HG03060 (cell line): ENCODE data around the gene RNF17.

Experiments
- ATAC-seq: cut with Tn5 transposase; IDR thresholded peaks from one replicate; pipeline ENCODE4 v1.9.1; 2021; ENCODE audit warnings: low read depth, moderate number of reproducible peaks; ENCODE audit not compliant: unreplicated experiment

RNF17 gene

GRCh38 chr13:24842549-24843274 lies 78.7 kb downstream of the RNF17 start:
- no peak for ATAC-seq

- ATAC-seq = no peak
These were observed 87.6 kb downstream of the RNF17 start for GRCh38 chr13:24851546-24851945.

- ATAC-seq = no peak
These were observed 90.3 kb downstream of the RNF17 start for GRCh38 chr13:24854311-24854710.

- ATAC-seq = no peak
These were observed 95.0 kb downstream of the RNF17 start for GRCh38 chr13:24858953-24859352.

GRCh38 chr13:24860770-24861169 lies 96.8 kb downstream of the RNF17 start:
- ATAC-seq = no peak

GRCh38 chr13:24861617-24862362 lies 97.8 kb downstream of the RNF17 start:
- no peak for ATAC-seq

GRCh38 chr13:24863748-24864540 lies 100.0 kb downstream of the RNF17 start:
- no peak for ATAC-seq

GRCh38 chr13:24864579-24864978 lies 100.6 kb downstream of the RNF17 start:
- no peak for ATAC-seq

GRCh38 chr13:24865163-24865953 lies 101.4 kb downstream of the RNF17 start:
- no peak for ATAC-seq

- ATAC-seq = no peak
These were observed 102.5 kb downstream of the RNF17 start for GRCh38 chr13:24866488-24866887.

- no peak for ATAC-seq
These were observed 104.9 kb downstream of the RNF17 start for GRCh38 chr13:24868874-24869273.

GRCh38 chr13:24870380-24870760 lies 106.4 kb downstream of the RNF17 start:
- no peak for ATAC-seq

GRCh38 chr13:24875566-24875965 lies 111.6 kb downstream of the RNF17 start:
- ATAC-seq = no peak

- ATAC-seq = no peak
These were observed 113.6 kb downstream of the RNF17 start for GRCh38 chr13:24877531-24877930.

GRCh38 chr13:24878340-24878739 lies 114.4 kb downstream of the RNF17 start:
- ATAC-seq = no peak

GRCh38 chr13:24882665-24883064 lies 118.7 kb downstream of the RNF17 start:
- no peak for ATAC-seq

GRCh38 chr13:24887759-24888158 lies 123.8 kb downstream of the RNF17 start:
- ATAC-seq = no peak

GRCh38 chr13:24888291-24888931 lies 124.4 kb downstream of the RNF17 start:
- no peak for ATAC-seq

- no peak for ATAC-seq
These were observed 126.3 kb downstream of the RNF17 start for GRCh38 chr13:24890256-24890655.

- ATAC-seq = no peak
These were observed 127.6 kb downstream of the RNF17 start for GRCh38 chr13:24891476-24892108.
